GM20000 (cell line): ENCODE results near the gene PNLIPRP2.

Source experiments
- DNase-seq: peaks from one replicate; pipeline ENCODE4 v3.0.0; 2012; ENCODE audit warnings: low spot score
- TF ChIP-seq, protein P1 (sequence below): IDR thresholded peaks from 2 replicates; pipeline ENCODE4 v1.5.1; 2012; ENCODE audit warnings: mild to moderate bottlenecking, control low read depth; ENCODE audit errors: extremely low read depth, missing control alignments

PNLIPRP2 gene

DNA sequence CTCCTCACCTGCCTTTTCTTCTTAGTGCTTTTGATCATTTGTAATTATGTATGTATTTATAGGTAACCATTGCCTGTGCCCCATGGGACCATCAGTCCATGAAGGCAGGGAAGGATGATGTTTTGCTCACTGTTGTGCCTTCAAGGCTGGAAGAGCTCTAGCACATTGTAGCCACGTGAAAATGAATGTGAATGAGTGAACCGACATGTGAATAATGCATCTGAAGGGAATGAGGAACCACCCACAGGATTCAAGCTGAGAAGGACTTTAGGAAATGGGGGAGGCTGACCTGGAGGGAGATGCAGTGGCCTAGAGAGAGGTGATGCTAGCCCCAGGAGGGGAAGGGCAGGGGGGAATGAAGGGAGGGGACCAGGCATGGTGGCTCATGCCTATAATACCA is 6.0 kb upstream of the PNLIPRP2 start:
- TF ChIP-seq, protein P1, sequence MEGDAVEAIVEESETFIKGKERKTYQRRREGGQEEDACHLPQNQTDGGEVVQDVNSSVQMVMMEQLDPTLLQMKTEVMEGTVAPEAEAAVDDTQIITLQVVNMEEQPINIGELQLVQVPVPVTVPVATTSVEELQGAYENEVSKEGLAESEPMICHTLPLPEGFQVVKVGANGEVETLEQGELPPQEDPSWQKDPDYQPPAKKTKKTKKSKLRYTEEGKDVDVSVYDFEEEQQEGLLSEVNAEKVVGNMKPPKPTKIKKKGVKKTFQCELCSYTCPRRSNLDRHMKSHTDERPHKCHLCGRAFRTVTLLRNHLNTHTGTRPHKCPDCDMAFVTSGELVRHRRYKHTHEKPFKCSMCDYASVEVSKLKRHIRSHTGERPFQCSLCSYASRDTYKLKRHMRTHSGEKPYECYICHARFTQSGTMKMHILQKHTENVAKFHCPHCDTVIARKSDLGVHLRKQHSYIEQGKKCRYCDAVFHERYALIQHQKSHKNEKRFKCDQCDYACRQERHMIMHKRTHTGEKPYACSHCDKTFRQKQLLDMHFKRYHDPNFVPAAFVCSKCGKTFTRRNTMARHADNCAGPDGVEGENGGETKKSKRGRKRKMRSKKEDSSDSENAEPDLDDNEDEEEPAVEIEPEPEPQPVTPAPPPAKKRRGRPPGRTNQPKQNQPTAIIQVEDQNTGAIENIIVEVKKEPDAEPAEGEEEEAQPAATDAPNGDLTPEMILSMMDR = no peak
- DNase-seq = no peak

DNA sequence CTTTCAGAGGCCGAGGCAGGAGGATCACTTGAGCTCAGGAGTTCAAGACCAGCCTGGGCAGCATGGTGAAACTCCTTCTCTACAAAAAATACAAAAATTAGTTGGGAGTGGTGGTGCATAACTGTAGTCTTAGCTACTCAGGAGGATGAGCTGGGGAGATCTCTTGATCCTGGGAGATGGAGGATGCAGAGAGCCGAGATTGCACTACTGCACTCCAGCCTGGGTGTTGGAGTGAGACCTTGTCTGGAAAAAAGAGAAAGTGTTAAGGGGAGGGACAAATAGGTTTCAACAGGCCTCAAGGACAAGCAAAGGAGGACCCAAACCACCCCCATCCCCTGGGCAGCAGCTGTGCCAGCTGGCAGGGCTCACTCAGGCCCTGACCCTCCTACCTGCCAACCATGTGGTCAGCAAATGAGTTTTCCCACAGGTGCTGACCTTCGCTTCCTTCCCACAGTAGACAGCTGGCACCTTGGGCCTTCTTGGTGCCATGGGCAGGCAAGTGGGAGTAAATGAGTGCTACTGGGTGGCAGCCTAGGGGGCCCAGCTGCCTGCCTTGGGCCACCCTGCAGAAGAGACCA is 5.5 kb upstream of the PNLIPRP2 start:
- TF ChIP-seq, protein P1 = no peak
- DNase-seq = no peak

DNA sequence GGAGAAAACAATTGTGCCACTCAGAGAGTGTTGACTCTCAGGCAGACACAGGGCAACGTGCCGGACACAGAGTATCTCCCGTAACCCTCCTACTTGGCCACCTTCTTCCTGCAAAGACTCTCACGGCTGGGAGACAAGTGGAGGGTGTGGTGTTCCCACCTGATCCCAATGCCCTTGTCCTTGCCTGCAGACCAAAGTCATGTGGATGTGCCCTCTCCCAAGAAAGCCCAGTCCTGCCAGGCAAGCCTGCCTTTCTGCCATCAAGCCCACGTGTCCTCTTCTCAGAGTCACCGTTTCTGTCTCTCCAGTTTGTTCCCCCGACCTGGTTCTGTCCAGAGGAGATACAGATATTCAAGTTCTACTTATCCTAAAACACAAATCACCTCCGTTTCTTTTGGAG is 723 bp downstream of the PNLIPRP2 start:
- DNase-seq = no peak
- TF ChIP-seq, protein P1 = no peak

DNA sequence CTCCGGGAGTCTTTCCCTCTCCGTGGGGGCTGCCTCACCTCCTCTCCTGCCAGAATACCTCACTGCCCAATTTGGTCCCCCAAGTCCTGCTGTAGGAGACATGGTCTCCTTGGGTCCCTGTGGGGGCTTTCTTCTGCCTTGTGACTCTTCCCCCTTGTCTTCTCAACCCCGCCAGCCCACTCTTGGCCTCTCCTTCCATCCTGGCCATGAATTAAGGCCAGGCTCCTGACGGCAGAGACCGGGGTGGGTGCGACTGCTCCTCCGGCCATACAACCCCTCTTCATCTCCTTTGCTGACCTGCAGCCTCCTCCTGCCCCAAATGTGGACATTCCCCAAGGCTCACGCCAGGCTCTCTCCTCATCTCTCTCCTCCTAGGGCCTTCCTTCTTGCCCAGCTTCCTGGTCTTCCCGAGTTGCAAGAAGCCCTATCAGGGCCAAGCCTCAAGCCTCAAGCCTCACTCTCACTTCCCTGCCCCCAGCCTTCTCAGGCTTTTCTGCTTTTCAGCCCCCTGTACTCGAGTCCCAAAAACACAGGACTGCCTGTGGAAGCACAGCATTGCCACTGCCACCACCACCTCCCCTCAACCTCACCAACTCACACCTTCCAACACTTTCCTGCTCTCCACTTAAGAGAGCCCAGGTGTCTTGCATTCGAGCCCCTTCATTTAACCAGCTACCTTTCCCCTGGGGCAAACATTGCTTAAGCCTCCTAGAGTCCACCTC is 1.3 kb downstream of the PNLIPRP2 start:
- DNase-seq = no peak
- TF ChIP-seq, protein P1 = no peak

DNA sequence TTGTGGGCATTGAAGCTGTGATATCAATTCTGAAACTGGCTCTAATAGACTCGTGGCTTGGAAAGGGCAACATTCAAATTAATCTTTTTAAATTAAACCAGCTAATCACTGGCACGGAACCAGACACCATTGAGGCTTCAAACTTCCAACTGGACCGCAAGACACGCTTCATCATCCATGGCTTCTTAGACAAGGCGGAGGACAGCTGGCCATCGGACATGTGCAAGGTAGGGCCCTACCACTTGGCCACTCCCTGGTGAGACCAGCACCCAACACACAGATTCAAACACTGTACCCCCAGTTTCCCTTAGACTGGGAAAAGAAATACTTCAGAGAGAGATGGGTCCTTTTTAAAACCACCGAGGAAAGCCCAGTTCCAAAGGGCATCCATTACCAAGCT is 5.1 kb downstream of the PNLIPRP2 start:
- DNase-seq = no peak
- TF ChIP-seq, protein P1 = no peak

DNA sequence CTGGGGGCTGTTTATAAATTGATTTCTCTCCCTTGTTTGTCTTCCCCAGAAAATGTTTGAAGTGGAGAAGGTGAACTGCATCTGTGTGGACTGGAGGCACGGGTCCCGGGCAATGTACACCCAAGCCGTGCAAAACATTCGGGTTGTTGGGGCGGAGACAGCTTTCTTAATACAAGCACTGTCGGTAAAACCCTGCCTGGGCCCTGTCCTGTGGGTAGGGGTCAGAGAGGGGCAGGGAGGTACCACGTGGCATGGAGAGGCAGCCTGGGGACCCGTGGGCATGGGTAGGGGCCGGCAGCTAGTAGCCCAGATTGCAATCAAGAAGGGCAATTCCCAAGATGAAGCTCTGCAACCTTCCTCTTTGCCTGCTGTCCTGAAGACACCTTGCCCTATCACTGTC is 6.1 kb downstream of the PNLIPRP2 start:
- peak; percentile 16 for DNase-seq
- TF ChIP-seq, protein P1 = no peak

DNA sequence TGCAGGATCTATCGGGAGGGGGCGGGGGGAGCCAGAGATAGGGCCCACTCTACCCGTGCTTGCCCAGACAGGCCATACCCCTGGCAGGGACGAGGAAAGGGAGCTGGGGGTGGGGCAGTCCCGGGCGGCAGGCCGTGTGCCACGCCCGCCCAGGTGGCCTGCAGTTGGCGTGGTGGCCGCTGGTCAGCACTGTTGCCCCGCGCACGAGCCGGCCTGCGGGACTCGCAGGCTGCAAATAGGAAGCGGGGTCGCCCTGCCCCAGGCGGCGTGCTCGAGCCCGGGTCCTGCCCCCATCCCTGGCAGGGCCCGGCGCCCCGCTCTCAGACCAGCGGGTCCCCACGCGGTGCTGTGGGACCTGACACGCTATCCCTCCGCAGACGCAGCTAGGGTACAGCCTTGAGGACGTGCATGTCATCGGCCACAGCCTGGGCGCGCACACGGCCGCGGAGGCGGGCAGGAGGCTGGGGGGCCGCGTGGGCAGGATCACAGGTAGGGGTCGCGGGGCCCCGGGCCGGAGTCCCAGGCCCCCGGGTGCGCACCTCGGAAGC is 6.7 kb downstream of the PNLIPRP2 start:
- TF ChIP-seq, protein P1 = no peak
- DNase-seq = peak; percentile 20
